Cardiac septum (tissue), 1 donor: ENCODE data around the gene PCOLCE2. TPM values are rescaled to one million over a fixed set of nuclear protein-coding genes. Genes with fewer than 3 reads are reported as not detected.
"Not testable (repeated sequence)": the region's sequence is repeated elsewhere in the genome, so short reads cannot be mapped to it uniquely, and the experiment has no call there.

Experiments
- DNase-seq: peaks from one replicate; pipeline ENCODE4 v3.0.0-alpha.2; 2020; ENCODE audit warnings: low spot score
- intact Hi-C: fragments of 100-400 bp; cut with DNase I; formaldehyde crosslinking; loops from one replicate; pipeline ENCODE4 v1.14.0; 2022
- total RNA-seq: library from RNA; stranded (reverse); fragmentation: NEBNext Ultra II Directional; extraction: Animal tissue kit (Norgen Biotek cat#: 25700); gene quantifications from one replicate; pipeline ENCODE4 v1.2.1, GENCODE V29; 2021
- donor health status: DM: no; HTN: no; CAD: no.

PCOLCE2 gene
- total RNA-seq, 1 donor from 2014 or later = 42.2 TPM

DNA sequence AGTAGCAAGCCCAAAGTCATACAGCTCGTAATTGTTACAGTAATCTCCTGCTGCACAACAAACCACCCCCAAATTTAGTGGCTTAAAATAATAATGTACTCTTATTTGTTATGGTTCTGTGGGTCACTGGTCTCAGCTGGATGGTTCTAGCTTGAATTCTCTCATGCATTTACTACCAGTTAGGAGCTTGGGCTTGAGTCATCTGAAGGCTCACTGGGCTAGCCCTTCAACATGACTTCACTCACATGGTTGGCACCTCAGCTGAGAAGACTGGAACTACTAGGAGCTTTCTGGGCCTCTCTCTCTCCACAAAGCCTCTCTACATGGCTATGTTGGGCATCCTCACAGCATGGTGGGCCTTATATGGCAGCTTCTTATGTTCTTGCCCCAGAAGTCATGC lies 12.5 kb downstream of the PCOLCE2 start:
- intact Hi-C loops = no loop called here

DNA sequence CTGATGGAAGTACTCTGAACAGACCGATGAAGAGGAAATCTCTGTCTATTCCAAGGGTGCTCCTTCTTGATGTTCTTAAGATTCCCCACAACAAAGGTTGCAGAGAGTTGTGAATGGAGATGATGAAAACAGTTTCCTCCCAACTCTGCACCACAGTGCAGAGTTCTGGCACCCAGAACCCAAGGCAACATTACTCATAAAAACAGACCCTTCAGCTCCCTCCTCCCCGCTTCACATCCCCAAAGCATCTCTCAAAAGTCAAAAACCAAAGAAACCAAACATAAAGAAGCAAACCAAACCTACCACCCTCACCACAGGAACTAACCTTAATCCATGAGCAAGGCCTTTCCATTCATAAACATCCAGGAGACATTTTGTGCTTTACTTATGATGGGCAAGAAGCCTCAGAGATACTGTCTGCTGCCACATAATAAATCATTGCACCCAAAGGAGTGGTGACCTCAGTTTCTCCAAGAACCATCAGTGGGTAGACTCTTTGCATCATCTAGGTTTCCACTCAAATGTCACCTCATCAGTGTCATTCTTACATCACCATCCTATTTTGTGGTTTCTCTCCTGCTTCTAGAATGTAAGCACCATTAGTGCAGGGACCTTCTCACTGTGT lies 13.2 kb downstream of the PCOLCE2 start:
- no peak for DNase-seq
- intact Hi-C loops = no loop called here

More for the DNA sequence above, 12.5 kb downstream of the PCOLCE2 start:
- DNase-seq = no peak

DNA sequence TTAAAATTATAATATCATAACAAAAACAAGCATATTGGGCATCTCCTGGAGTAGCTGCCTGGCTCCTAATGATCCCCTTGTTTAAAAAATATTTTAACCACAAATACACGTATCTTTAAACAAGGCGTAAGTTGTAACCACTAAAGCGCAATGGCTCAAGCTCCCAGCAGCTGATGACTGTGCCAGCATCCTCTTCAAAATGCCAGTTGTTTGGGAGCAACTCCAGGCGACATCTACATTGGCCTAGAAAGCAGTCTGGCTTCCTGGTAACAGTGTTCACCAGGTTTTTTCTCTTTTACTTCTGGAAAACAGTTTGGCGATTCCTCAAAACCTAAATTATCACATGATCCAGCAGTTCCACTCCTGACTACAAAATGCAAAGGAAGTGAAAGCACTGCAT lies 13.8 kb downstream of the PCOLCE2 start:
- intact Hi-C loops = no loop called here
- no peak for DNase-seq

DNA sequence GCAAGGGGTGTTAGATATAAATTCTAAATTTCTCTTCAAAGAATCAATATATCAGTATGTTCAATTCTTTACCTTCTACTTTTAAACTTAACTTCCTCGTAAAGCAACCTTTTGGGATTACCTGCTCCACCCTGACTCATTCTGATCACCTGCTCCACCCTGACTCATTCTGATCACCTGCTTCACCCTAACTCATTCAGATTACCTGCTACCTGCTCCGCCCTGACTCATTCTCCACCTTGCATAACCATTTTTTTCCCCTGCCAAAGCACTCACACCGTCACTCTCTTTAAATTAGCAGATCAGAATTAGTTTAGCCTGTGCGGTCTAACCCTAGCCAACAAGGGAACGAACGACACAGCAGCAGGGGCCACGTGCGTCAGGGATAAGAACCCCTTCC lies 20.5 kb downstream of the PCOLCE2 start:
- intact Hi-C loops, DNase-seq: not testable (repeated sequence)

DNA sequence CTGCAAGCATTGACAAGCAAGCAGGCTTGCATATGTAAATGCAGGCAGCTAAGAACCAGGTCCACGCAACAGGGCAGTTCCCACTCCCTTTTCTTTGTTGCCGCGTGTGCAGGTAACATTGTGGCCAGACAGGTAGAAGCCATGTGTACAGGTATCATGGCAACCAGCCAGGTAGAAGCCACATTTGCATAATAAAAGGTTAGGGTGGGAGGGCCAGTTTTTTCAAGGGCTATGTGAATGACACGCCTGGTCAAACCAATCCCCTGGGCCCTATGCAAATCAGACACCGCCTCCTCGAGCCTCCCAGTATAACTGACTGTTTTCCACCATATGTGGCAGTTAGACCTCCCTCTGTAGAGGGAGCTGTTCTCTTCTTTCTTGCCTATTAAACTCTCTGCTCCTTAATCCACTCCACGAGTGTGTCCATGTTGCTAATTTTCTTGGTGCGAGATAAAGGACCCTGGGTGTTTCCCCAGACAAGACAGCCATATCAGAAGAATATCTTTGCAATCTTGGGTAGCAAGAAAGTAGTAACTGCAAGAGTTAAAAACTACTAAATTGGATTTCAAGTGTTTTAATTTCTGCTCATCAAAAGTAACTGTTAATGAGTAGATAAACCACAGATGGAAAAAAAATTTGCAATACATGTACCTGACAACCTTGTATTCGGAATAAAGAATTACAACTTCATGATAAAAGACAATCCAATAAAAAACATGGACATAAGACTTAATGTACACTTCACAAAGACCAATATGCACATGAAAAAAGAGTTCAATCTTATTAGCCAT lies 21.8 kb downstream of the PCOLCE2 start:
- no peak for DNase-seq
- intact Hi-C loops = no loop called here

DNA sequence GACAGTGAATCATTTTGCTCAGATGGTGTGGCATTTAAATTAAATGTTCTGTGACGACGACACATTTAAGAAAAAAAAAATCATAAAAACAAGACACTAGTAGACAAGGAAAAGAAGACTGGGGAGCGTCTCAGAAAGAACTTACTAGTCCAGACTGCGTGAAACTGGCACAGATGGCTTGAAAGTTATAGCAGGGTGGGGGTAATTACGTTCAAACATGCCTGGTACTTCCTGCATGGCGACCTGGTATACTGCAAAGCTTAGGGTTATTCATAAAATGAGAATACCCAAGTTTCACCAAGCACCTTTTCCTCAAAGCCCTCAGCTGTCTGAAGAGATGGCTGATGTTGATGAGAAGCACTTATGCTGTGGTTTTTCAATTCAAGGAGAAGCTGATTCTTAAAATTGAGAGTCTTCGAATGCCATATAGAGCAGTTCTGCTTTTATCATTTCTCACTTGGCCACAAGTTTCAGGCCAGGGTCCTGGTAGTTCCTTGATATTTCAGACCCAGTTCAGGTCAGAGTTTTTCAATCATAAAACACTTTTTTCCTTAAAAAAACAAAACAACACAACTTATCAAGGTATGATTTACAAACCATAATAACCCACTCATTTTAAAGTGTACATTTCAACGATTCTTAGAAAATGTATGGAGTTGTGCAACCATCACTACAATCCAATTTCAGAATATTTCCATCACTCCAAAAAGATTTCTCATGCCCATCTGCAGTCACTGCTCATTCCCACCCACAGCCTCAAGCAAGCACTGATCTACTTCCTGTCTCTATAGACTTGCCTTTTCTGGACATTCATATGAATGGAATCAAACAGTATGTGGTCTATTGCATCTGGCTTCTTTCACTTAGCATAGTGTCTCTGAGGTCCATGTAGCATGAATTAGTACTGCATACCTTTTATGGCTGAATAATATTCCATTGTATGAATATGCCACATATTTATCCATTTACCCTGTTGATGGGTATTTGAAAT lies 24.7 kb downstream of the PCOLCE2 start:
- no peak for DNase-seq
- intact Hi-C loops = no loop called here

DNA sequence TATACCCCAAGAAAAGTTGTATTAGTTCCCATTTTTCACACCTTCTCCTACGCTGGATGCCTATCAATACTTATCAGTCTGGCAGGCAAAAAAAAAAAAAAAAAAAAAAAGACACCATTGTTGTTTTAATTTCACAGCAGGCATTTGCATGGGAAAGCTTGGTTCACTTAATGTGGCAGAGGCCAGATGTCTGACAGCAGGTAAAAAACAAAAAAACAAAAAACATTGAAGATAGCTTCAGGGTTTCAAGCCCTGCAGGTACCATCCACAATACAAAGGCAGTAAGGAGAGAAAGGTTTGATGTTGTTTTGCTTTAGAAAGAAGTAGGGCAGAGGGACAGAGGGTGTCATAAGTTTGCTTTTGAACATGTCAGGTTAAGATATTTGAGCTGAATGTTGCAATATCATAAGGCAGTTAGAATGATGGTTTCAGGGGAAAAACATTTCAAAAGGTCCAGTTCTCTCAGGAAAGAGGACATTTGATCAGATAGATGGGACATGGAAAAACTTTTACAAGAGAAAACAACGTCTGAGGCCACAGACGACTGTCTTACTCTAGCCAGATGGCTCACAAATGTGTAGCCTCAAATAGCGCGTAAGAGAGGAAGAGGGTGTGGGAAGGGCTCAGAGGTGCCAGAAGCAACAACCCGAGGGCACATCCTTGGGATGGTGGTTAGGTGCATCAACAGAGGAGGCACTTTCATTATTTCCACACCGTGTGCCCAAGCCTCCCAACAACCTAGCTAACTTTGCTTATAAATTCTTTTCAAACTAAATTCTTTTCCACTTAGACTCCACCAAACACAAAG lies 25.7 kb downstream of the PCOLCE2 start:
- intact Hi-C loops = no loop called here
- DNase-seq = no peak

DNA sequence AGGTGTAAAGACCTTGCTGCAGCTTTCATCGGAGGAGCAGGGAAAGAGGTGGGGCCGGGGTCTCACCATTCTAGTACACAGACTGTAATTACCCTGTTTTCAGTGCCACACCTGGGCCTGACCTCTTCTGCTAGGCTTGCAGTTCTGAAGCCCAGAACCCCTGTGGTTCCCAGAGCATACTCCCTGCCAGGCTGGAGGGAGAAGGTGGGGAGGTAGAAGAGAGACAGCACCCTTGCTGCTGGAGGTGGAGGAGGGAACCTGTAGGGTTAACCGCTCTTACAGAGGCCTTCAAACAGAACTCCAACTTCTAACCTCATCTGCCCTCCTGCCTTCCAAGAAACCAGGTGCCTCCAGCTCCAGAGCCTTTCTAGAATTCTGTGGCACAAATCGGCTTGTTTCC lies 27.0 kb downstream of the PCOLCE2 start:
- DNase-seq = no peak
- intact Hi-C loops = no loop called here

DNA sequence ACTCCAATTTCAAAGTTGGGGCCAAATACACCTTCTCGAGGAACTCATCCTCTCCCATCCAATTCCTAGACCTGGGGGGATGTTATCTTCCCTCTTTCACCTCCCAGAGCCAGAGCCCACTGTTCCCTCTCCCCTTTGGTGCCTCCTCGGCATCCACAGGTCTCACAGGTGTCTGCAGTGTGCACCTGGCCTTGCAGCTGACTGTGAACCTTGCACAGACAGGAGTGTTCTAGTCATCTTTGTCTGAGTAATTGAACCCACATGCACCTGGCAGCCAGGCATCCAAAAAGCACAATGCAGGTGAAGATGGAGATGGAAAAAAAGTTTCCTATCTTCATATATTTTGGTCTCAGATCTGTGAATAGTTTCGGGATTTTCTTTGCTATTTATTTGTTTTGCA lies 30.8 kb downstream of the PCOLCE2 start:
- intact Hi-C loops = no loop called here
- DNase-seq = no peak

DNA sequence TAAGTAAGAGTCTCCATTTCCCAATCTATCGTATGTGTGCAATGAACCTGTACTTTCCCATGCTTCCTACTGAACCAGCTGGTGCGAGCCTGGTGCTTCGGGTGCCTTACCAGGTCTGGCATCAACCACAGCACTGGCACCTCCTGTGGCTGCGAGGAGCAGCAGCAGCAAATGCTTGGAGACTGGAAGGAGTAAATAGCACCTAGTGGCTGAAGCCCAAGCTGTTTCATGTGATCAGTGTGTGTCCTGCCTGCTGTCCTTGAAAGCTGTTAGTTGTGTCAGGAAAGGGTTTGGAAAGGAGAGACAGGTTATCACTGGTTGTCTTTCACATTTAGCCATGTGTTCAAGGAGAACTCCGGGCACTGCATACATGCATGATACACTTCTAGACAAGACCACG lies 31.8 kb downstream of the PCOLCE2 start:
- DNase-seq = no peak
- intact Hi-C loops = no loop called here

DNA sequence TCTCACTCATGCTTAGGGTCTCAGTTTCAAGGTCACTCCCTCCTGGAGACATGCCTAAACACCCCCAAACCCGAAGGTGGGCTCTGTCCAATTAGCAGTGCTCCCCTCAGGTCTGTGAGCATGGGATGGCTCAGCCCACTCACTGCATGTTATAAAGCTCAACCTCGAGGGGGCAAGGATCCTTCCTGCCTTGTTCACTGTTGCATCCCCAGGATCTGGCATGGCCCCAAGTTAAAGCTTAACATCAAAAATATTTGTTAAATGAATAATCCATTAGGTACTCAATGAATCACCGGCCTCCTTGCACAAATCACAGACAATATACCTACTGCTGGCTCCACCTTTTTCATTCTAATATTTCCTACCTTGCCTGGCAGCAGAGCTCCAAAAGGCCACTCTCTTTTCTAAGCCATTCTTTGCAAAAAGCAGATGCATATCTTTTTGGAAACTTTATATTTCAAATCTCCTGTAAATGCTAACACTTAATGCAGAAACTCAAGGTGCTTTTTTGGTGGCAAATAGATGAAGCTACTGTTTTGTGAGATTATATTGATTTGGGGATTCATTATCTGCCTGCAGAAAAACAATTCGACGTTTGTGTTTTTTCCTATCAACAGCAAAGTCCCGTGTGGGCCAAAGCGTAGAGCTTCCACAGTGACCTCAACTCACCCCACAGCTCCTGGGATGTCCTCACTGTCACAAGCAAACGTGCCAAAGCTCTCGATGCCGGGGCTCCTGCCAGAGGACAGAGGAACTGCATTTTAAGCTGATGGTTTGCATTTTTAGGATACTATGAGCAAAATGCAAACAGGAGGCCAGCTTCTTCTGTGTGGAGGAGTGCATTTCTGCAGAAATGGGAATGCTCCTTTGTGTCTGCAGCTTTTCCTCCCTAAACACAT lies 35.4 kb downstream of the PCOLCE2 start:
- intact Hi-C loops = no loop called here
- no peak for DNase-seq

DNA sequence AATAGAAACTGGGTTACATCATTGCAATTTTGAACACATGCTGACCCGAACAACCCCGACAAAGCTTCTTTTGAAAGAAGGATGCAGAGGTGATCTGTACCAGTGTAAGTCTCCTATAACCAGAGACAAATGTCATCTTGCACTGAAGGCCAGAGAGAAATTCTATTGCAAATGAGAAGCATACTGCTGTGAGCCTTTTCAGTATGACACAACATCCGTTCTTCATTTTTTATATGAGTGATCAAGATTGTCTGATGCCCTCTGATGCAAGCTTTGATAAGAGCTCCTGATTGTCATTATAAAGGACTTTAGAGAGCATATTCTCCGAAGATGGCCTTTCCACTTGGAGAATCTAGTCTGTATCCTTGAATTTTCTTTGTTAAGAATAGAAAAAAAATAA lies 36.9 kb downstream of the PCOLCE2 start:
- intact Hi-C loops = no loop called here
- DNase-seq = no peak

DNA sequence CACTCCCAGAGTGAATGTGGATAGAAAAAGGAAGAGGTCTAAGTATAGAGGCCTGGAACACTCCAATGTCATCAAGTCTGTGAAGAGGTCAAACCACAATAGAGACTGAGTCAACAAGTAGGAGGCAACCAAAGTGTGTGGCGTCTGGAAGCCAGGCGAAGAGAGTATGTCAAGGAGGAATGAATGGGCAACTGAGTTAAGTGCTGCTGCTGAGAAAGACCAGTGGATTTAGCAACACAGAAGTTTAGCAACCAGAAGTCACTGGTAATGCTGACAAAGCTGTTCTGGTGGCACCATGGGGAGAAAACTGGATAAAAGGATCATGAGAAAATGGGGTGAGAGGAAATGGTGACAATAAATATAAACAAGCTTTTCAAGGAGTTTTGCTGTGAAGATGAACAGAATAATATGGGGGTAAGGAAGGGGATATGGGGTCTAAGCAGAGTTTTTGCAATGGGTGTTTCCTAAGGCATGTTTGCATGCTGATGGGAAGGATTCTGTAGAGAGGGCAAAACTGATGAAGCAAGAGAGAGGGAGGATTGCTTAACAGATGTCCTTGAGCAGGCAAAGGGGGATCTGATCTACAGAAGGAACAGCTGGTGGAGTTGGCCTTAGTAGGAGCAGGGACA lies 38.4 kb downstream of the PCOLCE2 start:
- intact Hi-C loops = no loop called here
- no peak for DNase-seq

DNA sequence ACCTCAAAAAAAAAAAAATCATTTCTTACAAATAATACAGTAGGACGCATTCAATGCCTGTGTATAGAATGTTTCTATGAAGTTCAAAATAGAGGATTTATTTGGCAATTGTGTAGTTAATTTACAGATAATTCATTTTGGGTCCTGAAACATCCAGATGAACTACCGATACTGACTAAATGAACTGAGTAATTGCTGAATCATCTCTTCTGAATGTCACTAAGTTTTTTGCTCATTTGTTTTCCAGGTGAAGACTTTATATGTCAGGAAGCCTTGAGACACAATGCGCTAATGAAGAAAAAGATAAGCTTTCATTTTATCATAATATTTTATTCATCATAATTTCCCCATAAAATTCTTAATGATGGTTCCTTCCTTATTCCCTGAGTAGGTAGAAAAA lies 39.7 kb downstream of the PCOLCE2 start:
- intact Hi-C loops = no loop called here
- DNase-seq = no peak

DNA sequence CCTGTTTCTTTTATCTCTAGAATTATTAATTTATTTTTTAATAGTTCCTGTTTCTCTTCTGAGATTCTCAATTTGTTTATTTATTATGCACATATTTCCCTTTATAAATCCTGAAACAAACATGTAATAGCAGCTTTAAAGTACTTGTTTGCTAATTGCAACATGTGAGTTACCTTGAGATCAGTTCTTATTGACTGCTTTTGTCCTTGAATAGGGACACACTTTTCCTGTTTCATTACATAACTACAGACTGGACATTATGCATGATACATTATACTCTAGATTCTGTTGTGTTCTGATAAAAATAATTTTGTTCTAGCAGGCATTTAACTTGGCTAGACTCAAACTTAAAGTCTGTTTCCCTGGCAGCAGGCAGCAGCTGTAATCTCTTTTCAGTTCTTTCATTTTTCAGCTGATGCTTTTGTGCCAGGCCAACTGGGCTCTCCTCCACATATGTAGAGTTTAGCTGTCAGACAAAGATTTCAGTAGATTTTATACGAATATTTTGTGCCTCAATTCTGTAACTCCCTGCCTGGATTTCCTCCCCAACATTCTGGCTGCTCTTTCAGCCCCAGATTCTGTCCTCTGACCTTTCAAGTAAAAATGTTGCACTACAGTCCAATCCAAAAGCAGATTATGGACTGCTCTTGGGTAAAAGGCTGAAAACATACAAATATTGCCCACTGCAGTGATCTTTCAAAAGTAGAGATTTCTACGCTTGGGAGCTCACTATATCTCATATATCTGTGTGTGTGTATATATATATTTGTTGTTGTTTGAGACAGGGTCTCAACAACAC lies 41.9 kb downstream of the PCOLCE2 start:
- DNase-seq = no peak
- intact Hi-C loops = no loop called here

DNA sequence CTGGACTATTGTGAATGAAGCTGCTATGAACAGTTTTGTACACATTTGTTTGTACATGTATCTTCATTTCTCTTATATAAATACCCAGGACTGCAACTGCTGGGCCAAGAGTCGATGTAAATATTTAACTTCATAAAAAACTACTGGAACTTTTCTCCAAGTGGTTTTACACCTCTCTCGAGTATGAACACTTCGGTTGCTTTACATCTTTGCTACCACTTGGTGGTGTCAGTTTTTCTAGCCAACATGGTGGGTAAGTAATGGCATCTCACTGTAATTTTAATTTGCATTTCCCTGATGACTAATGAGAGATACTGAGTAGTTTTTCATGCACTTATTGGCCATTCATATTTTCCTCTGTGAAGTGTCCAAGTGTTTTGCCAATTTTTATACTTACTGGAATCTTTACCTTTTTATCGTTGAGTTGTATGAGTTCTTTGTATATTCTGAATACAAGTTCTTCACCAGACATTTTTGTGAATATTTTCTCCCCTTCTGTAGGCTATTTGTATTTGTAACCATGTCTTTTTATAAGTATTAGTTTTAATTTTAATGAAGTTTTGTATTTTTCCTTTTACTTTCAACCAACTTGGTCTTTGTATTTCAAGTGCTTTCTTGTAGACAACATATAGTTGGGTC lies 44.4 kb downstream of the PCOLCE2 start:
- DNase-seq = no peak
- intact Hi-C loops = no loop called here

DNA sequence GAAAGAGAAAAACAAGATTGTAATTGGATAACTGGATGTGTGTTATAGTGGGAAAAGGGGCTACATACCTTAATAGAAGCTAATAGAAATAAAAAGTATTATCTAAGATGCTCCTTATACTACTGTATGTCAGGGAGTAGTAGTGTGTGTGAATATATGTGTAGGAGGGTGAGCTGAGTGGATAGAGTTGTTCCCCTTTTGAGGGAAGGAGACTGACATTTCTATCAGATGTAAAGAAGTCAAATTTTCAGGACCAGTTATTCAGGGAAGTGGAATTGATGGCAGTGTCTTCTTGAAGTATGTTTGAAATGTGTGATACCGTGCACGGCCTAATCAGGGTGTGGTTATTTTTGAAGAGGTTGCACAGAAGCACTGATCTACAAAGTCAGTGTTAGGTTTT lies 49.1 kb downstream of the PCOLCE2 start:
- intact Hi-C loops = no loop called here
- no peak for DNase-seq
